Activated naive CD4-positive, alpha-beta T cell treated with anti-CD3 and anti-CD28 coated beads, Interleukin-2, amount 50 U/mL, for 16 hours (primary cell): Measurements from ENCODE around the gene KHNYN.
"Not testable (repeated sequence)": the region's sequence is repeated elsewhere in the genome, so short reads cannot be mapped to it uniquely, and the experiment has no call there.

Experiments used
- DNase-seq: peaks from one replicate; pipeline ENCODE4 v3.0.0-alpha.2; 2020

KHNYN gene

GRCh38 chr14:24439257-24439656 is 9.5 kb downstream of the KHNYN start:
- DNase-seq, result no peak

- no peak for DNase-seq
Observed at GRCh38 chr14:24439830-24440605, 10.3 kb downstream of the KHNYN start.

- DNase-seq, result no peak
Observed at GRCh38 chr14:24440606-24441399, 11.0 kb downstream of the KHNYN start.

DNA sequence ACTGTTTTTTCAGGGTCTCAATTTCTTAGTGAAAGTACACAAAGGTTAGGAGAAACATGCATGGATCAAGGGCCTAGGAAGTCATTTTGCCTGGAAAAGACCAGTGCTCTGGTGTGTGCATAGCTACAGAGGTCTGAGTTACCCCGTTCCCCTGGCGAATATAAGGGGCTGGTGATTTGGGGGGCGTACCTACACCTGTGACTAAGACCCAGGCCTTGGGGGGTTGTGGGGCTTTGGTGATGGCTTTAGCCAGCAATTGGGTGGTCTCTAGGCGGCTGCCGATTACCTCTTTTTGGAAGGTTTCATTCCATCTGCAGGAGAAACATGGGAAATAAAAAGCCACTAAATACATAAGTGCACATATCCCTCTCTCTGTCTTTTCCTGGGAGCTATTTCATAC is 11.7 kb downstream of the KHNYN start:
- no peak for DNase-seq

- no peak for DNase-seq
Observed at GRCh38 chr14:24441904-24442239, 12.1 kb downstream of the KHNYN start.

- DNase-seq, result peak; percentile 96
Observed at GRCh38 chr14:24442240-24443052, 12.7 kb downstream of the KHNYN start, which contains the start of gene SDR39U1. SDR39U1 (minus strand) TSS chr14:24442776; CDS start chr14:24442769, 7 bp downstream.

DNA sequence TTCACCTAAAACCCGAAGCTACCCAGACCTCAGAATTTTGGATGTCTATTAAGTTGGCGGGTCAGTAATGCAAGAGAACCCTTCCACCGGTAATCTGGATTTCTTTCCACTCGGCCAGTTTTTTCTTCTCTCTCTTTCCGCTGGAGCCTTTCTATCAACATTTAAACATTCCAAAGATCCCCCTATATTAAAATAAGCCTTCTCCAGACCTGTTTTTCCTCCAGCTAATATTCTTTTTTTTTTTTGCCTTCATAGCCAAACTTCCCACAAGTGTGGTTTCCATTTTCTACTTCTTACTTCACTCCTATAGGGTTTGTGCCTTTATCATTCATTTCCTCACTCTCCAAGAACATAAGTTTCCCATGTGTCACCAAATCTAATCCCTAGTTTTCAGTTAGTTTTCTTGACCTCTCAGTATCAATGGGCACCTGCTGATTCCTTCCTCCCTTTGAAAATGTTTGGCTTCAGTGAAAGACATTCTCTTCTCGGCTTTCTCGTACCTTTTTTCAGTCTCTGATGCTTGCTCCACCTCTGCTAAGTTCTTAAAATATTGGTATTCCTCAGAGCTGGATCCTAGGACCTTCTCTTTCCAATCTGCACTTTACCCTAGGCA is 13.4 kb downstream of the KHNYN start:
- no peak for DNase-seq

DNA sequence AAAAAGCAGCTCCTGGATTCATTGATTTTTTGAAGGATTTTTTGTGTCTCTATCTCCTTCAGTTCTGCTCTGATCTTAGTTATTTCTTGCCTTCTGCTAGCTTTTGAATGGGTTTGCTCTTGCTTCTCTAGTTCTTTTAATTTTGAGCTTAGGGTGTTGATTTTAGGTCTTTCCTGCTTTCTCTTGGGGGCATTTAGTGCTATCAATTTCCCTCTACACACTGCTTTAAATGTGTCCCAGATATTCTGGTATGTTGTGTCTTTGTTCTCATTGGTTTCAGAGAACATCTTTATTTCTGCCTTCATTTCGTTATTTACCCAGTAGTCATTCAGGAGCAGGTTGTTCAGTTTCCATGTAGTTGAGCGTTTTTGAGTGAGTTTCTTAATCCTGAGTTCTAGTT is 21.1 kb downstream of the KHNYN start:
- not testable (repeated sequence) for DNase-seq

DNA sequence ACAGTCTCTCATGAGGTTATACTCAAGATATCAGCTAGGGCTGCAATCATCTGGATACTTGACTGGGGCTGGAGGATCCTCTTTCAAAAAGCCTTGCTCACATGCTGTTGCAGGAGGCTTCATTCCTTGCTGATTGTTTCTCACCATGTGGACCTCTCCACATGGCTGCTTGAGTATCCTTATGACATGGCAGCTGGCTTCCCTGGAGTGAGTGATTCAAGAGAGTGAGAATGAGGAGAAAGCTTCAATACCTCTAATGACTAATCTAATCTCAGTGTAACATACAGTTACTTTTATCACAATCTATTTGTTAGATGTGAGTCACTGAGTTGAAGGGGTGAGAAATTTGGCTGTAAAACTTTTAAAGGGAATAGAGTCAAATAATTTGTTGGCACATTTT is 27.2 kb downstream of the KHNYN start:
- no peak for DNase-seq

GRCh38 chr14:24458736-24459135 is 29.0 kb downstream of the KHNYN start:
- no peak for DNase-seq

- DNase-seq, result no peak
Observed at GRCh38 chr14:24459331-24459730, 29.6 kb downstream of the KHNYN start.

DNA sequence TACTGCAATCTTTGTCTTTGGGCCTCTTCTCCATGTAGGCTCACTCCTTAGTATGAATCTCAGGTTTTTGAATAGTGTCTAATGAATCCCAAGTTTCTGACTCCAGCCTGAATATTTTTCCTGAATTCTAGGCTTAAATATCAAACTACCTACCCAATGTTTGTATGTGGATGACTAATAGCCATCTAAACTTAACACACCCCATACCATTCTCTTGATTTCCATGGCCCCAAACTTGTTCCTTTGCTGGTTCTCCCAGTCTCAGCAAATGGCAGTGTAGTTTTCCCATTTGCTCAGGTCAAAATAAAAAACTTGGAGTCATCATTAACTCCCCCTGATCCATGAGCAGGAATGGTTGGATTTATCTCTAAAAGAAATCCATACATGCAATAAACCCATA is 31.6 kb downstream of the KHNYN start:
- no peak for DNase-seq

GRCh38 chr14:24463017-24463883 is 33.5 kb downstream of the KHNYN start:
- no peak for DNase-seq

DNA sequence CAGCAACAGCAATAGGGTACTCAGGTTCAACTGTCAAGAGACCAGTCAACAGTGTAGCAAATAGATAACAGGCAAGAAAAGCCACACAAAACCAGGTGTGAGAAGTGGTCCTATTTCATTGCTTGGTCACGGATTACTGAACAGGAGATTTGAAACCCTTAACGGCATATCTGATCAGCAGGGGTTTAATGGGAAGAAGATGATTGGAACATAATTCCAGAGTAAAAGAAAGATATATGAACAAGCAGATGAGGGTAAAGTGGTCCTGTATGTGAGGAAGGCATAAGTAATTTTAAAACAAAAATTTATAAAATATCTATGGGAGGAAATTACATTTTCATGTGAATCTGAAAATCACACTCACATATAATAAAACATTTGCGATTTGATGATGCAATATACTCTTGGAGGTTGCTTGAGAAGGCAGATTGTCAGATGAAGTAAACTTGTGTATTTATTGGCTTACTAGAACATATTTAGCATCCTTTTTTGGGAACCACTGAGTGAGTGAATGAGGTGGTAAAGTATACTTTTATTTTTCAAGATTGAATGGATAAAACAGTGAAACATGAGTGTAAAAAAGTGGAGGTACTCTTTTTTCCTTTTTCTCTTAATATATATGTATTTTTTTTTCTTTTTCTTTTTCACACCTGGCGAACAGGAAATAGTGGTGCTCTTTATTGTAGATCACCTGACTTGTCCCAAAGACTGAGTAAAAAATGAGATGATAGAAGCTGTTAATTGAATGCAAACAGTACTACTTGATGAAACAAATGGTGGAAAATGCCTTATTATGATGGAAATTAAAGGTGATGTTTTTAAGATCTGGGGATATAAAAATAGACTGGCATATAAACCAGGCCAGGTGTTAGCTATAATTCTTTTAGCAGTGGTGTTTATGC is 34.4 kb downstream of the KHNYN start:
- no peak for DNase-seq

- DNase-seq, result no peak
Observed at GRCh38 chr14:24465368-24465767, 35.6 kb downstream of the KHNYN start.

- DNase-seq, result no peak
Observed at GRCh38 chr14:24465805-24466204, 36.1 kb downstream of the KHNYN start.

GRCh38 chr14:24470450-24470849 is 40.7 kb downstream of the KHNYN start:
- not testable (repeated sequence) for DNase-seq

GRCh38 chr14:24473211-24473610 is 43.5 kb downstream of the KHNYN start:
- DNase-seq, result no peak

DNA sequence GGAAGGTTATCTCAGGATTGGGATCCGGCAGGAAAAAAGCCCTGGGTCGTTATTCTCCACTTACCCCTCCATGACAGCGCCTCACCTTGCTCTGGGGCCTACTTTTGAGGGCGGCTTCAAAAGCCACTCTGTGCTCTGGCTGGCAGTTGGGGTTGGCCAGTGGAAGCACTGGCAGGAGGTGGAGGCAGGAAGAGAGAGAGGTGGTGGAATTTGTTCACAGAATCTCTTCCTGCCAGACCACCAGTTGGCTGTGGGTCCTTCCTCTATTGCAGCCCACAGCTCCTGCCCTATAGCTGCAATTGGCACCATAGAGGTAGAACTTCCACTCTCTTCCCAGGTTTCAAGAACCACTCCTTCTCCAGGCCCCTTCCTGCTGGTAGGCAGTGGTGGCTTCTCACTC is 45.5 kb downstream of the KHNYN start:
- no peak for DNase-seq

- DNase-seq, result not testable (repeated sequence)
Observed at GRCh38 chr14:24479999-24480398, 50.2 kb downstream of the KHNYN start.
